ENCODE measurements around the gene WASHC3.

- TF ChIP-seq, protein P1, sequence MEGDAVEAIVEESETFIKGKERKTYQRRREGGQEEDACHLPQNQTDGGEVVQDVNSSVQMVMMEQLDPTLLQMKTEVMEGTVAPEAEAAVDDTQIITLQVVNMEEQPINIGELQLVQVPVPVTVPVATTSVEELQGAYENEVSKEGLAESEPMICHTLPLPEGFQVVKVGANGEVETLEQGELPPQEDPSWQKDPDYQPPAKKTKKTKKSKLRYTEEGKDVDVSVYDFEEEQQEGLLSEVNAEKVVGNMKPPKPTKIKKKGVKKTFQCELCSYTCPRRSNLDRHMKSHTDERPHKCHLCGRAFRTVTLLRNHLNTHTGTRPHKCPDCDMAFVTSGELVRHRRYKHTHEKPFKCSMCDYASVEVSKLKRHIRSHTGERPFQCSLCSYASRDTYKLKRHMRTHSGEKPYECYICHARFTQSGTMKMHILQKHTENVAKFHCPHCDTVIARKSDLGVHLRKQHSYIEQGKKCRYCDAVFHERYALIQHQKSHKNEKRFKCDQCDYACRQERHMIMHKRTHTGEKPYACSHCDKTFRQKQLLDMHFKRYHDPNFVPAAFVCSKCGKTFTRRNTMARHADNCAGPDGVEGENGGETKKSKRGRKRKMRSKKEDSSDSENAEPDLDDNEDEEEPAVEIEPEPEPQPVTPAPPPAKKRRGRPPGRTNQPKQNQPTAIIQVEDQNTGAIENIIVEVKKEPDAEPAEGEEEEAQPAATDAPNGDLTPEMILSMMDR (IDR thresholded peaks at IDR 0.05) = no peak
- TF ChIP-seq POLR2A (IDR thresholded peaks at IDR 0.05) = no peak
- no peak for TF ChIP-seq POLR2AphosphoS5 (IDR thresholded peaks at IDR 0.05; ENCODE audit: insufficient read depth in 1 of 2, low read depth in 1 of 2)
These were observed 56.5 kb downstream of the WASHC3 start for GRCh38 chr12:102005256-102005655.
